Measurements from ENCODE around the gene BBS1.
"Not testable (repeated sequence)": the region's sequence is repeated elsewhere in the genome, so short reads cannot be mapped to it uniquely, and the experiment has no call there.

The BBS1 gene

GRCh38 chr11:66529069-66529468 is 18.6 kb downstream of the BBS1 start:
- DNase-seq, result no peak

GRCh38 chr11:66529655-66530054 is 19.2 kb downstream of the BBS1 start:
- no peak for DNase-seq

GRCh38 chr11:66530927-66531709 is 20.7 kb downstream of the BBS1 start:
- DNase-seq, result no peak

- no peak for DNase-seq
These were observed 21.4 kb downstream of the BBS1 start for GRCh38 chr11:66531841-66532240.

GRCh38 chr11:66532784-66533183 is 22.3 kb downstream of the BBS1 start:
- DNase-seq, result no peak

- no peak for DNase-seq
These were observed 28.9 kb downstream of the BBS1 start for GRCh38 chr11:66539170-66539869.

- no peak for DNase-seq
These were observed 29.4 kb downstream of the BBS1 start for GRCh38 chr11:66539870-66540213.

GRCh38 chr11:66540598-66540997 is 30.2 kb downstream of the BBS1 start:
- not testable (repeated sequence) for DNase-seq

- DNase-seq, result no peak
These were observed 31.5 kb downstream of the BBS1 start for GRCh38 chr11:66541892-66542291.

- DNase-seq, result no peak
These were observed 31.9 kb downstream of the BBS1 start for GRCh38 chr11:66542362-66542761.

GRCh38 chr11:66543263-66544107 is 33.0 kb downstream of the BBS1 start:
- DNase-seq, result peak; percentile 53

- not testable (repeated sequence) for DNase-seq
These were observed 34.5 kb downstream of the BBS1 start for GRCh38 chr11:66544952-66545351.

- DNase-seq, result peak; percentile 91
These were observed 35.4 kb downstream of the BBS1 start, which contains the start of gene ZDHHC24 for GRCh38 chr11:66545701-66546367. Gene ZDHHC24 (minus strand): TSS chr11:66546048. CDS start chr11:66546003, 45 bp downstream.

- no peak for DNase-seq
These were observed 36.0 kb downstream of the BBS1 start, which contains the start of gene ACTN3 for GRCh38 chr11:66546368-66546965. Gene ACTN3 (plus strand): TSS chr11:66546903. CDS start chr11:66546938, 35 bp downstream.

- no peak for DNase-seq
These were observed 36.7 kb downstream of the BBS1 start for GRCh38 chr11:66546966-66547661.

GRCh38 chr11:66547662-66548009 is 37.2 kb downstream of the BBS1 start:
- DNase-seq, result no peak

- no peak for DNase-seq
These were observed 37.6 kb downstream of the BBS1 start for GRCh38 chr11:66548041-66548440.

- no peak for DNase-seq
These were observed 38.6 kb downstream of the BBS1 start for GRCh38 chr11:66548774-66549630.

- no peak for DNase-seq
These were observed 39.3 kb downstream of the BBS1 start for GRCh38 chr11:66549696-66550095.

GRCh38 chr11:66550887-66551286 is 40.5 kb downstream of the BBS1 start:
- no peak for DNase-seq

GRCh38 chr11:66554602-66555001 is 44.2 kb downstream of the BBS1 start:
- DNase-seq, result no peak
